ENCODE measurements around the gene CLINT1.

- TF ChIP-seq POLR2A (IDR thresholded peaks at IDR 0.05; ENCODE audit: low read depth, low read length) (no peak), POLR2AphosphoS5 (IDR thresholded peaks at IDR 0.05; ENCODE audit: low read depth, low read length) (no peak)
Measured at GRCh38 chr5:157907479-157907878, 48.5 kb upstream of the CLINT1 start.
